ENCODE measurements around the gene NDUFA3. TPM values are rescaled to one million over a fixed set of nuclear protein-coding genes. Genes with fewer than 3 reads are reported as not detected.

NDUFA3 gene
- 7.9 and 44.4 TPM in 2 replicates for total RNA-seq

GRCh38 chr19:54102421-54103169 lies at the start of gene NDUFA3:
TSS of gene NDUFA3 (plus strand) at chr19:54102855. CDS start at chr19:54102879, 24 bp downstream.

GRCh38 chr19:54063350-54064116 lies 39.1 kb upstream of the NDUFA3 start, which contains the start of gene VSTM1:
TSS of gene VSTM1 (minus strand) at chr19:54063897. CDS start at chr19:54063777, 120 bp downstream.

GRCh38 chr19:54081032-54081431 lies 21.6 kb upstream of the NDUFA3 start, which contains the start of gene TARM1:
TSS of gene TARM1 (minus strand) at chr19:54081365. CDS start at chr19:54081340, 25 bp downstream.

GRCh38 chr19:54100561-54100960 lies 2.1 kb upstream of the NDUFA3 start, which contains the start of gene OSCAR:
TSS of gene OSCAR (minus strand) at chr19:54100803. CDS start at chr19:54100792, 11 bp downstream.

GRCh38 chr19:54115109-54116063 lies 12.7 kb downstream of the NDUFA3 start, which contains the start of the genes PRPF31 and TFPT:
TSS of gene PRPF31 (plus strand) at chr19:54115754. CDS start at chr19:54118279, 2,525 bp downstream.
TSS of gene TFPT (minus strand) at chr19:54115657. CDS start at chr19:54115269, 388 bp downstream.

GRCh38 chr19:54137699-54138488 lies 35.2 kb downstream of the NDUFA3 start, which contains the start of gene CNOT3:
TSS of gene CNOT3 (plus strand) at chr19:54137762. CDS start at chr19:54142979, 5,217 bp downstream.

Other genes with a start within 250 kb of the NDUFA3 start
- 27.1 and 33.0 TPM in 2 replicates for gene MYADM, start 235.0 kb upstream of the NDUFA3 start, total RNA-seq
- gene PRKCG, start 220.7 kb upstream of the NDUFA3 start, total RNA-seq = not detected in 2 replicates
- 0.19 TPM in 1 of 2 replicates, not detected in the other for gene CACNG7, start 193.6 kb upstream of the NDUFA3 start, total RNA-seq
- 0.29 and 0.33 TPM in 2 replicates for gene CACNG8, start 139.9 kb upstream of the NDUFA3 start, total RNA-seq
- 1.5 and 2.9 TPM in 2 replicates for gene CACNG6, start 111.2 kb upstream of the NDUFA3 start, total RNA-seq
- not detected in 2 replicates for gene VSTM1, start 39.0 kb upstream of the NDUFA3 start, total RNA-seq
- gene TARM1, start 21.5 kb upstream of the NDUFA3 start, total RNA-seq = not detected in 2 replicates
- gene OSCAR, start 2.1 kb upstream of the NDUFA3 start, total RNA-seq = 0.19 TPM in 1 of 2 replicates, not detected in the other
- 18.9 and 24.0 TPM in 2 replicates for gene TFPT, start 12.8 kb downstream of the NDUFA3 start, total RNA-seq
- 58.5 and 66.7 TPM in 2 replicates for gene PRPF31, start 12.9 kb downstream of the NDUFA3 start, total RNA-seq
- gene CNOT3, start 34.9 kb downstream of the NDUFA3 start, total RNA-seq = 9.6 and 13.4 TPM in 2 replicates
- 4.5 and 5.9 TPM in 2 replicates for gene LENG1, start 56.9 kb downstream of the NDUFA3 start, total RNA-seq
- not detected in 2 replicates for gene TMC4, start 70.3 kb downstream of the NDUFA3 start, total RNA-seq
- gene MBOAT7, start 86.7 kb downstream of the NDUFA3 start, total RNA-seq = 78.7 and 93.7 TPM in 2 replicates
- gene TSEN34, start 88.5 kb downstream of the NDUFA3 start, total RNA-seq = 62.1 and 68.9 TPM in 2 replicates
- 1,549 and 1,933 TPM in 2 replicates for gene RPS9, start 98.0 kb downstream of the NDUFA3 start, total RNA-seq
- not detected in 2 replicates for gene LILRB3, start 120.2 kb downstream of the NDUFA3 start, total RNA-seq
- not detected in 2 replicates for gene LILRA6, start 139.9 kb downstream of the NDUFA3 start, total RNA-seq
- gene LILRB5, start 154.4 kb downstream of the NDUFA3 start, total RNA-seq = not detected in 2 replicates
- not detected in 2 replicates for gene LILRB2, start 178.3 kb downstream of the NDUFA3 start, total RNA-seq
- gene LILRA5, start 210.3 kb downstream of the NDUFA3 start, total RNA-seq = not detected in 2 replicates
- not detected in 2 replicates for gene LILRA4, start 236.3 kb downstream of the NDUFA3 start, total RNA-seq